Endothelial cell (in vitro differentiated cells): Measurements from ENCODE around the gene TAF9B. TPM values are rescaled to one million over a fixed set of nuclear protein-coding genes. Genes with fewer than 3 reads are reported as not detected.
A peak's percentile ranks its signal among the peaks of the same experiment; 100 is the strongest.

Experiments
- DNase-seq: peaks from one replicate; pipeline ENCODE4 v3.0.0; 2021; ENCODE audit warnings: low spot score
- H3K27ac Mint-ChIP-seq: one replicate; pipeline ENCODE4 v1.8.0; 2021; ENCODE audit warnings: mixed read lengths, inconsistent platforms; ENCODE audit not compliant: unreplicated experiment
- H3K27me3 Mint-ChIP-seq: one replicate; pipeline ENCODE4 v1.8.0; 2021; ENCODE audit warnings: mild to moderate bottlenecking, moderate library complexity, mixed read lengths, inconsistent platforms; ENCODE audit not compliant: unreplicated experiment
- H3K36me3 Mint-ChIP-seq: one replicate; pipeline ENCODE4 v1.8.0; 2021; ENCODE audit warnings: mild to moderate bottlenecking, low read depth, mixed read lengths, inconsistent platforms; ENCODE audit not compliant: unreplicated experiment
- H3K4me1 Mint-ChIP-seq: one replicate; pipeline ENCODE4 v1.8.0; 2021; ENCODE audit warnings: mild to moderate bottlenecking, mixed read lengths, inconsistent platforms; ENCODE audit not compliant: unreplicated experiment
- H3K4me3 Mint-ChIP-seq: one replicate; pipeline ENCODE4 v1.8.0; 2021; ENCODE audit warnings: mild to moderate bottlenecking, mixed read lengths, inconsistent platforms; ENCODE audit not compliant: unreplicated experiment
- H3K9me3 Mint-ChIP-seq: one replicate; pipeline ENCODE4 v1.8.0; 2021; ENCODE audit warnings: mixed read lengths, inconsistent platforms; ENCODE audit not compliant: unreplicated experiment
- total RNA-seq: library from RNA; stranded (reverse); fragmentation: NEBNext Ultra II Directional; extraction: Animal tissue kit (Norgen Biotek cat#: 25700); gene quantifications from one replicate; pipeline ENCODE4 v1.2.1, GENCODE V29; 2021; ENCODE audit not compliant: unreplicated experiment
- TF ChIP-seq, protein P1 (sequence below): fragments of 200-600 bp; sonication (generic); IDR thresholded peaks from one replicate; pipeline ENCODE4 v1.5.0; 2021; ENCODE audit warnings: antibody characterized with exemption; ENCODE audit not compliant: unreplicated experiment

The TAF9B gene
- total RNA-seq, 1 donor from 2014 or later: 19.5 TPM

GRCh38 chrX:78118628-78119027, 20.8 kb downstream of the TAF9B start:
- peaks cover 11% of the 10 kb centered on the region for H3K4me1 Mint-ChIP-seq
- TF ChIP-seq, protein P1, sequence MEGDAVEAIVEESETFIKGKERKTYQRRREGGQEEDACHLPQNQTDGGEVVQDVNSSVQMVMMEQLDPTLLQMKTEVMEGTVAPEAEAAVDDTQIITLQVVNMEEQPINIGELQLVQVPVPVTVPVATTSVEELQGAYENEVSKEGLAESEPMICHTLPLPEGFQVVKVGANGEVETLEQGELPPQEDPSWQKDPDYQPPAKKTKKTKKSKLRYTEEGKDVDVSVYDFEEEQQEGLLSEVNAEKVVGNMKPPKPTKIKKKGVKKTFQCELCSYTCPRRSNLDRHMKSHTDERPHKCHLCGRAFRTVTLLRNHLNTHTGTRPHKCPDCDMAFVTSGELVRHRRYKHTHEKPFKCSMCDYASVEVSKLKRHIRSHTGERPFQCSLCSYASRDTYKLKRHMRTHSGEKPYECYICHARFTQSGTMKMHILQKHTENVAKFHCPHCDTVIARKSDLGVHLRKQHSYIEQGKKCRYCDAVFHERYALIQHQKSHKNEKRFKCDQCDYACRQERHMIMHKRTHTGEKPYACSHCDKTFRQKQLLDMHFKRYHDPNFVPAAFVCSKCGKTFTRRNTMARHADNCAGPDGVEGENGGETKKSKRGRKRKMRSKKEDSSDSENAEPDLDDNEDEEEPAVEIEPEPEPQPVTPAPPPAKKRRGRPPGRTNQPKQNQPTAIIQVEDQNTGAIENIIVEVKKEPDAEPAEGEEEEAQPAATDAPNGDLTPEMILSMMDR: no peak
- peaks cover 42% of the 10 kb centered on the region for H3K36me3 Mint-ChIP-seq
- H3K4me3 Mint-ChIP-seq: no peak overlapping the region
- no peak for DNase-seq
- H3K27me3 Mint-ChIP-seq: no peaks in the 10 kb centered on the region
- H3K9me3 Mint-ChIP-seq: no peaks in the 10 kb centered on the region
- H3K27ac Mint-ChIP-seq: peak overlapping the region; percentile 67

- DNase-seq: no peak
- H3K36me3 Mint-ChIP-seq: peaks cover 37% of the 10 kb centered on the region
- peaks cover 16% of the 10 kb centered on the region for H3K4me1 Mint-ChIP-seq
- no peak overlapping the region for H3K27ac Mint-ChIP-seq
- no peaks in the 10 kb centered on the region for H3K27me3 Mint-ChIP-seq
- peak overlapping the region; percentile 48 for H3K4me3 Mint-ChIP-seq
- TF ChIP-seq, protein P1: no peak
- H3K9me3 Mint-ChIP-seq: no peaks in the 10 kb centered on the region
These were observed 22.7 kb downstream of the TAF9B start for GRCh38 chrX:78116766-78117165.

DNA sequence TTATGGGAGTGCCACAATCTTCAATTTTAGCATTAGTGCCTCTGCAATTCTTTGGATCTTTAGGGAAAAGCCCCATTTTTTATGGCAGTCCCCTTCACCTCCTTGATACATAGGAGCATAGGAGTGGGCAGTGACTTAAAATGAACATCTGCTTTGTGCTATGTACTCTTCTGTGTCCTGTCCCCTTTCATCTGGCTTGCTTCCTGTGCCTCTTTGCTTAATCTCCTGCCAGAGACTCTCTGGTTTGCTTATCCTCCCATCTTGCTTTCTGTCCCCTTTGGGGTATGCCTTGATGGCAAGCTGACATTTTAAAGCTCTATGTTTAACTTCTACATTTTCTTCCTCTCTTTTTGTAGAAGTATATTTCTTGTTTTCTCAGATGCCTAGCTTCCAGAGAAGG, 23.1 kb downstream of the TAF9B start:
- Mint-ChIP-seq H3K27me3 (no peaks in the 10 kb centered on the region), H3K36me3 (peaks cover 39% of the 10 kb centered on the region), H3K9me3 (no peaks in the 10 kb centered on the region), H3K4me1 (peaks cover 19% of the 10 kb centered on the region), H3K27ac (no peak overlapping the region), H3K4me3 (no peak overlapping the region)
- TF ChIP-seq, protein P1: no peak
- no peak for DNase-seq

- TF ChIP-seq, protein P1: no peak
- H3K4me3 Mint-ChIP-seq: peak overlapping the region; percentile 51
- peaks cover under 1% of the 10 kb centered on the region for H3K27me3 Mint-ChIP-seq
- no peak for DNase-seq
- peaks cover 35% of the 10 kb centered on the region for H3K4me1 Mint-ChIP-seq
- peaks cover 15% of the 10 kb centered on the region for H3K36me3 Mint-ChIP-seq
- H3K27ac Mint-ChIP-seq: peak overlapping the region; percentile 42
- no peaks in the 10 kb centered on the region for H3K9me3 Mint-ChIP-seq
These were observed 28.1 kb downstream of the TAF9B start for GRCh38 chrX:78111140-78111931.

DNA sequence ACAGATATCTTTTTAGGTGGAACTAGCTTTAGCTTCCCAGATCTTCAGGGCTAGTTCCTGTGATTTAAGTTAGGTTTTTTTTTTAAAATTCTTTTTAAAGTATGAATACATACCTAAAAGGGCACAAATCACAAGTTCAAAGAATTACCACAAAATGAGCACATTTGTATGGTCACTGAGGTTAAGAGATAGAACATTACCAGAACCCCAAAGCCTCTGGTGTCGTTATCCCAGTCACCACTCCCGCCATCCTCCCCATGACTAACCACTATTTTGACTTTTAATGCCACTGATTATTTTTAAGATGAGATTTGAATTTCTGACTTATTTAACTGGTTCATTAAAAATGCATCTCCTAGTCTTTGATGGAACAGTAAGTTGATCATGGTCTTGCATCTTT, 30.0 kb downstream of the TAF9B start:
- Mint-ChIP-seq H3K27ac (no peak overlapping the region), H3K36me3 (peaks cover 15% of the 10 kb centered on the region), H3K4me3 (no peak overlapping the region), H3K27me3 (peaks cover 2% of the 10 kb centered on the region), H3K4me1 (peaks cover 40% of the 10 kb centered on the region), H3K9me3 (no peaks in the 10 kb centered on the region)
- TF ChIP-seq, protein P1: no peak
- DNase-seq: no peak
